ENCODE results near the gene BRI3.
"Not testable (repeated sequence)": the region's sequence is repeated elsewhere in the genome, so short reads cannot be mapped to it uniquely, and the experiment has no call there.

BRI3 gene

DNA sequence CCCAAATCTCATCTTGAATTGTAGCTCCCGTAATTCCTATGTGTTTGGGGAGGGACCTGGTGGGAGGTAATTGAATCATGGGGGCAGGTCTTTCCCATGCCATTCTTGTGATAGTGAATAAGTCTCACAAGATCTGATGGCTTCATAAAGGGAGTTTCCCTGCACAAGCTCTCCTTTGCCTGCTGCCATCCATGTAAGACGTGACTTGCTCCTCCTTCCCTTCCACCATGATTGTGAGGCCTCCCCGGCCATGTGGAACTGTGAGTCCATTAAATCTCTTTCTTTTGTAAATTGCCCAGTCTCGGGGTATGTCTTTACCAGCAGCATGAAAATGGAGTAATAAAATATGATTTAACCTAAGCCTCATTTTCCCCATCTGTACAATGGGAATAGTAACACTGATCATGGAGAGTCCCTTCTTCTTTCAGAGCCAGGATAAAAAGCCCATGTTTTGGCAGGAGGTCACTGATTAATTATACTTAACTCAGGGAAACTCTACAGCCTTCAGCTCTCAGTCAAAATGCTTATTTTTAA lies 34.6 kb downstream of the BRI3 start:
- not testable (repeated sequence) for DNase-seq

- no peak for DNase-seq
These were observed 36.0 kb downstream of the BRI3 start for GRCh38 chr7:98317366-98318040.

DNA sequence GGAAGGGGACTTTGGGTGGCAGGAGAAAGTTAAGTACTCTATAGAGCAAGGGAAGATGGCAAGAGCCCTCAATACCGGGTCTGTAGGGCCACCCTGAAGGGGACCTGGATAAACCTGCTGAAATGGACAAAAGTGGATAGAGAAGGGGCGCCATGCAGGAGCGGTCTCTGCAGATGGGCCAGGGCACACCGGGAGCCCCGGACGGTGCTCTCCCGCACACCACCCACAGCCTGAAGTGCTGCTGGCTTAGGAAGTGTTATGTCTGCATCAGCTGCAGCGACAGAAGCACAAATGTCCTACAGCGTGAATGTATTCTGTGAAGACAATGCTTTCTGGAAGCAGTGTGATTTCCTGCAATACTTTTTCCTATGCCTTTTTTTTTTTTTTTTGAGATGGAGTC lies 37.7 kb downstream of the BRI3 start:
- no peak for DNase-seq

GRCh38 chr7:98321301-98321700 lies 39.8 kb downstream of the BRI3 start:
- DNase-seq: no peak

- DNase-seq: no peak
These were observed 41.1 kb downstream of the BRI3 start for GRCh38 chr7:98322331-98323270.

- DNase-seq: no peak
These were observed 42.3 kb downstream of the BRI3 start for GRCh38 chr7:98323597-98324322.

- DNase-seq: no peak
These were observed 43.3 kb downstream of the BRI3 start for GRCh38 chr7:98324782-98325181.

DNA sequence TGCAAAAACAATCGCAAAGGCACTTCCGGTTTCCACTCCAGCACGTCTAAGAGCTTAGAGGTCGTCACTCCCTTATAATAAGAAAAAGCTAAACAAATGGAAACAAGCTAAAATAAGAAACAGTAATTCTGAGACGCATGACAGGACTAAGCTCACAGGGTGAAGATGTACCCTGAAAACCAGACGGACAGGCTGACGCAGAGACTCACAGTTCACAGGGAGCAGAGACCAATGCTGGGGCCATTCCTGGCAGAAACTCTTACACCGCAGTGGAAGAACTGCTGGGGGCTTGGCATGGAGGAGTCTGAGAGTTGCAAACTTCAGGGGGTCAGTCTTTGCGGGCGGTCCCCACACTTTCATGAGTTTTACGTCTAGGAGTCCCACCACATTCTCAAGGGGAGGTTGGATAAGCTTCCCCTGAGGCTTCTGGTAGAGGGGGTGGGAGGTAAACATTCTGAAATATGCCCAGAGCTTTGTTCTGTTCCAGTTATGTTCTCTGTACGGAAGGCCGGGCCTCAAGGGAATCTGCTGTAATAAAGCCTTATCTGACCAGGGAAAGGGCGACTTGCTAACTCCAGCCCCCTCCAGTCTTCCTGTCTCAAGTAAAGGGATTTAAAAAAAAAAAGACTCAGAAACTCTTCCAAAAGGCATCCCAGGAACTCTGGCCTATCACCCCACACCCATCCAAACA lies 47.8 kb downstream of the BRI3 start:
- DNase-seq: no peak

DNA sequence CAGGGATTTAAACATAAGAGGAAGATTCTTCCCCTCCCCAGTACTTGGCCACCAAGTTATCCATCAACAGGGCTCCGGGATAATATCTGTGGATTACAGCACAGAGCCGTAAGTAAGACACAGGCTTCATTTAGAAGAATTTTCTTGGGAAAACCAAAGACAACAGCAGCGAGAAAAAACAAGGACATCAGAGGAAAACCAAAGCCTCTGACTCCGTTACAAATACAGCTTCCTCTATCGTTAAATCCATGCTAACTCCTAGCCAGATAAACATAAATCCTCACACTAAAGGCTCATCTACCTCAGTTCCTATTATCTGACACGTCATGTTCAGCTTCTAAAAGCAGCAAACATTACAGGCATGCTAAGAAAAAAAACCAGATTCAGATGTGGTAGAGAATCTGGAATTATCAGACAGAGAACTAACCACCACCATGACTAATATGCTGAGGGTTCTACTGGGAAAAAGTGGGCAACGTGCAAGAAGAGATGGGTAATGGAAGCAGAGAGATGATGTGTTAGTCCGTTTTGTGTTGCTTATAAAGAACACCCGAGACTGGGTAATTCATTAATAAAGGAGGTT lies 48.4 kb downstream of the BRI3 start:
- no peak for DNase-seq

GRCh38 chr7:98330926-98331529 lies 49.5 kb downstream of the BRI3 start:
- no peak for DNase-seq

- no peak for DNase-seq
These were observed 52.6 kb downstream of the BRI3 start for GRCh38 chr7:98334081-98334480.

- no peak for DNase-seq
These were observed 54.0 kb downstream of the BRI3 start for GRCh38 chr7:98335411-98335977.

GRCh38 chr7:98338441-98338840 lies 57.0 kb downstream of the BRI3 start:
- DNase-seq: no peak

- no peak for DNase-seq
These were observed 57.6 kb downstream of the BRI3 start for GRCh38 chr7:98339043-98339442.

DNA sequence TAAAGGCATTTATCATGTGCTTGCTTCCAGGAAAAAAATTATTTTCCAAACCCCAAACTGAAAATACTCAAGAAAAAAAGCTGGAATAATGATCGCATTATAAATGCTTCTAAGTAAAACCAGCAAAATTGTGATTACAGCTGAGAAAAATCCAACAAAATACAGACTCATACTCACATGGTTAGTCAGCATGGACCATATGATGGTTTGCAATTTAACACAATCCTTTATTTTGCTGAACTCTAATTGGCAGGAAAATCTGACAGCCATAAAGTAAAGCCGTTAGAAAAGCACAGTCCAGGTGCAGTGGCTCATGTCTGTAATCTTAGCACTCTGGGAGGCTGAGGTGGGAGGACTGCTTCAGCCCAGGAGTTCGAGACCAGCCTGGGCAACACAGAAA lies 59.6 kb downstream of the BRI3 start:
- no peak for DNase-seq

All from activated gamma-delta T cell treated with Interleukin-2 at 50 U/mL for 16 hours (primary cell).